ENCODE measurements around the gene PRTG. TPM values are rescaled to one million over a fixed set of nuclear protein-coding genes. Genes with fewer than 3 reads are reported as not detected.

The PRTG gene
- total RNA-seq, 3 donors from 2014 or later, result 5.2 to 11.6 (median 5.8) TPM

- Histone ChIP-seq H3K4me3 (no peak overlapping the region), H3K4me1 (no peaks in the 10 kb centered on the region), H3K9me3 (no peaks in the 10 kb centered on the region), H3K27me3 (no peaks in the 10 kb centered on the region), H3K36me3 (no peaks in the 10 kb centered on the region), H3K27ac (no peak overlapping the region)
- intact Hi-C loops (cut with DNase I; ENCODE audit: low total_unique reads), result no loop called here
- DNase-seq (ENCODE audit: low spot score in 2 of 2), result no peak
- no peak for TF ChIP-seq CTCF (IDR thresholded peaks at IDR 0.05)
- TF ChIP-seq POLR2A (IDR thresholded peaks at IDR 0.05), result no peak
- TF ChIP-seq POLR2AphosphoS5 (IDR thresholded peaks at IDR 0.05), result no peak
These were observed 104.2 kb downstream of the PRTG start for GRCh38 chr15:55638764-55639163.

DNA sequence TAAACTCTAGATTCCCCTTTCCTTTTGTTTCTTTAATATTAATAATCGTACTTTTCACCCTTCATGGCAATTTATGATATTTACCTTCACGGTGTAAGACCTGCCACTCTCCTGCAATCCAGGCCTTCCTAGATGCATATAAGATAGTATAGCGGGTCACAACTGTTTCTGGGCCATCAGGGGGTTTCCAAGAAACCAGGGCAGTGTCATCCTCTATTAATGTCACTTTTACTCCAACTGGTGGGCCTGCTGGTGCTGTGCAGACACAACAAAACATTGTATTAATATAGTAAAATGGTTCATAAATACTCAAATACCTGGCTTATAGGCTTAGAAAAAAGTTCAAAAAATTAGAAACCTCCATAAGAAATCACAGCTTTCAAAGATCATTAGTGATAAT, 105.9 kb downstream of the PRTG start:
- no peaks in the 10 kb centered on the region for H3K27me3 ChIP-seq
- no peak for DNase-seq (ENCODE audit: low spot score in 2 of 2)
- H3K36me3 ChIP-seq, result no peaks in the 10 kb centered on the region
- H3K27ac ChIP-seq, result no peak overlapping the region
- intact Hi-C loops (cut with DNase I; ENCODE audit: low total_unique reads), result no loop called here
- no peaks in the 10 kb centered on the region for H3K4me1 ChIP-seq
- H3K9me3 ChIP-seq, result no peaks in the 10 kb centered on the region
- TF ChIP-seq POLR2A (IDR thresholded peaks at IDR 0.05) (no peak), CTCF (IDR thresholded peaks at IDR 0.05) (no peak), POLR2AphosphoS5 (IDR thresholded peaks at IDR 0.05) (no peak)
- no peak overlapping the region for H3K4me3 ChIP-seq

- H3K36me3 ChIP-seq, result no peaks in the 10 kb centered on the region
- no peaks in the 10 kb centered on the region for H3K27me3 ChIP-seq
These were observed 109.2 kb downstream of the PRTG start for GRCh38 chr15:55633731-55634130.

DNA sequence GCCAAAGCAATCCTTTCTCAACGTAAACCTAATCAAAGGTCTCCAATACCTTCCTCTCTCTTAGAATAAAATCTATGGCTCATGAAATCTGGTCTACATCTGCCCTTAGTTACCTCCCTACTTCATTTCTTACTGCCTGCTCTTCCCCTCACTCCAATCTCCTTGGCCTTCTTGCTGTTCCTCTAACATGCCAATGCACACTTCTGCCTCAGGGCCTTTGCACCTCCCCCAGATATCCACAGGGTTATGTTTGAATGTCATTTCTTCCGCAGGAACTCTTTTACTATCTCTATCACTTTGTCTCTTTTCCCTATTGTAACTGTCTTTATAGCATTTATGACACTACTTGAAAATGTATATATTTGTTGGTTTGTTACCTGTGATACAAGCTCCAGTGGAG, 110.5 kb downstream of the PRTG start:
- no peak overlapping the region for H3K27ac ChIP-seq
- H3K4me1 ChIP-seq, result no peaks in the 10 kb centered on the region
- DNase-seq (ENCODE audit: low spot score in 2 of 2), result no peak
- H3K36me3 ChIP-seq, result no peaks in the 10 kb centered on the region
- no peak overlapping the region for H3K4me3 ChIP-seq
- H3K9me3 ChIP-seq, result no peaks in the 10 kb centered on the region
- no peaks in the 10 kb centered on the region for H3K27me3 ChIP-seq
- intact Hi-C loops (cut with DNase I; ENCODE audit: low total_unique reads), result no loop called here
- no peak for TF ChIP-seq CTCF (IDR thresholded peaks at IDR 0.05)
- no peak for TF ChIP-seq POLR2A (IDR thresholded peaks at IDR 0.05)
- TF ChIP-seq POLR2AphosphoS5 (IDR thresholded peaks at IDR 0.05), result no peak

More at GRCh38 chr15:55633731-55634130, 109.2 kb downstream of the PRTG start:
- H3K27ac ChIP-seq, result no peak overlapping the region
- no peak for DNase-seq (ENCODE audit: low spot score in 2 of 2)
- no peaks in the 10 kb centered on the region for H3K9me3 ChIP-seq
- intact Hi-C loops (cut with DNase I; ENCODE audit: low total_unique reads), result no loop called here
- H3K4me3 ChIP-seq, result no peak overlapping the region
- no peaks in the 10 kb centered on the region for H3K4me1 ChIP-seq
- TF ChIP-seq POLR2AphosphoS5 (IDR thresholded peaks at IDR 0.05) (no peak), POLR2A (IDR thresholded peaks at IDR 0.05) (no peak), CTCF (IDR thresholded peaks at IDR 0.05) (no peak)

GRCh38 chr15:55630858-55631257, 112.1 kb downstream of the PRTG start:
- H3K36me3 ChIP-seq, result no peaks in the 10 kb centered on the region
- no peak for TF ChIP-seq POLR2A (IDR thresholded peaks at IDR 0.05)
- no peak for TF ChIP-seq POLR2AphosphoS5 (IDR thresholded peaks at IDR 0.05)
- no peak for TF ChIP-seq CTCF (IDR thresholded peaks at IDR 0.05)

More at GRCh38 chr15:55630858-55631257, 112.1 kb downstream of the PRTG start:
- no peak overlapping the region for H3K27ac ChIP-seq
- intact Hi-C loops (cut with DNase I; ENCODE audit: low total_unique reads), result no loop called here
- H3K4me3 ChIP-seq, result no peak overlapping the region
- no peaks in the 10 kb centered on the region for H3K4me1 ChIP-seq
- no peaks in the 10 kb centered on the region for H3K27me3 ChIP-seq
- DNase-seq (ENCODE audit: low spot score in 2 of 2), result no peak
- H3K9me3 ChIP-seq, result no peaks in the 10 kb centered on the region
